A673 (cell line): ENCODE measurements around the gene FAM149A.

Source experiments
- CTCF ChIP-seq: fragments of 300-800, 200-600 bp; sonication (generic); conservative IDR thresholded peaks from 2 replicates; pipeline ENCODE4 v1.5.1; 2017; ENCODE audit warnings: low read depth, mild to moderate bottlenecking, antibody characterized with exemption, low read length, moderate library complexity, mixed read lengths
- EZH2 ChIP-seq: fragments of 200-600 bp; sonication (generic); IDR thresholded peaks from 2 replicates; pipeline ENCODE4 v1.6.1; 2017; ENCODE audit warnings: borderline replicate concordance, low read depth, mild to moderate bottlenecking, mixed read lengths, antibody characterized with exemption, low read length; ENCODE audit not compliant: poor library complexity, severe bottlenecking

GRCh38 chr4:186191200-186192065 is 86.9 kb downstream of the FAM149A start, which contains the start of gene CYP4V2:
- TF ChIP-seq CTCF (peak; percentile 23; the same call in 1 of the 2 replicates), EZH2 (no peak)
